T1000 (cell line): Measurements from ENCODE around the gene OR5K3.

ENCODE experiments used
- DNase-seq: peaks from one replicate; lab custom pipeline; 2025; ENCODE audit warnings: mixed read lengths; lab: John Stamatoyannopoulos, UW

OR5K3 gene

GRCh38 chr3:98433764-98434163, 43.3 kb downstream of the OR5K3 start:
- DNase-seq, result no peak

GRCh38 chr3:98434412-98434811, 43.9 kb downstream of the OR5K3 start:
- no peak for DNase-seq

GRCh38 chr3:98440283-98440682, 49.8 kb downstream of the OR5K3 start:
- no peak for DNase-seq
